Stimulated activated naive CD4-positive, alpha-beta T cell treated with Interleukin-2 at 50 U/mL for 16 hours (primary cell): Measurements from ENCODE around the gene CHST11.

Experiments
- DNase-seq: peaks from one replicate; lab custom pipeline; 2025; lab: John Stamatoyannopoulos, UW

CHST11 gene

GRCh38 chr12:104676636-104677035 is 219.9 kb downstream of the CHST11 start:
- no peak for DNase-seq

- no peak for DNase-seq
Observed at GRCh38 chr12:104677441-104678089, 220.8 kb downstream of the CHST11 start.

GRCh38 chr12:104680070-104680469 is 223.3 kb downstream of the CHST11 start:
- DNase-seq, result no peak

- peak; percentile 34 for DNase-seq
Observed at GRCh38 chr12:104680491-104680890, 223.7 kb downstream of the CHST11 start.

- DNase-seq, result no peak
Observed at GRCh38 chr12:104681012-104681690, 224.4 kb downstream of the CHST11 start.

GRCh38 chr12:104682790-104683279 is 226.1 kb downstream of the CHST11 start:
- DNase-seq, result peak; percentile 70

- DNase-seq, result no peak
Observed at GRCh38 chr12:104683831-104684503, 227.2 kb downstream of the CHST11 start.

GRCh38 chr12:104684884-104685283 is 228.1 kb downstream of the CHST11 start:
- no peak for DNase-seq

GRCh38 chr12:104685366-104685765 is 228.6 kb downstream of the CHST11 start:
- no peak for DNase-seq

GRCh38 chr12:104686196-104686595 is 229.4 kb downstream of the CHST11 start:
- no peak for DNase-seq

- DNase-seq, result peak; percentile 29
Observed at GRCh38 chr12:104687823-104688573, 231.2 kb downstream of the CHST11 start.

GRCh38 chr12:104689635-104690034 is 232.9 kb downstream of the CHST11 start:
- no peak for DNase-seq

GRCh38 chr12:104691721-104692556 is 235.2 kb downstream of the CHST11 start:
- DNase-seq, result no peak

- no peak for DNase-seq
Observed at GRCh38 chr12:104692557-104693218, 235.9 kb downstream of the CHST11 start.

- no peak for DNase-seq
Observed at GRCh38 chr12:104693493-104693892, 236.7 kb downstream of the CHST11 start.

- DNase-seq, result no peak
Observed at GRCh38 chr12:104694161-104694560, 237.4 kb downstream of the CHST11 start.

- no peak for DNase-seq
Observed at GRCh38 chr12:104694711-104695110, 238.0 kb downstream of the CHST11 start.

- peak; percentile 84 for DNase-seq
Observed at GRCh38 chr12:104695453-104696148, 238.9 kb downstream of the CHST11 start.

- no peak for DNase-seq
Observed at GRCh38 chr12:104697186-104697585, 240.4 kb downstream of the CHST11 start.

GRCh38 chr12:104698871-104699270 is 242.1 kb downstream of the CHST11 start:
- DNase-seq, result no peak
